Fibroblast of skin of right quadriceps (primary cell): ENCODE results near the gene PRR23C.
"Not testable (repeated sequence)": the region's sequence is repeated elsewhere in the genome, so short reads cannot be mapped to it uniquely, and the experiment has no call there.

Source experiments
- DNase-seq: peaks from one replicate; pipeline ENCODE4 v3.0.0-alpha.2; 2013

The PRR23C gene

GRCh38 chr3:139044366-139045210 lies at the start of gene PRR23C:
TSS of gene PRR23C (minus strand) at chr3:139044892. CDS start at chr3:139044620, 272 bp downstream.
- no peak for DNase-seq

DNA sequence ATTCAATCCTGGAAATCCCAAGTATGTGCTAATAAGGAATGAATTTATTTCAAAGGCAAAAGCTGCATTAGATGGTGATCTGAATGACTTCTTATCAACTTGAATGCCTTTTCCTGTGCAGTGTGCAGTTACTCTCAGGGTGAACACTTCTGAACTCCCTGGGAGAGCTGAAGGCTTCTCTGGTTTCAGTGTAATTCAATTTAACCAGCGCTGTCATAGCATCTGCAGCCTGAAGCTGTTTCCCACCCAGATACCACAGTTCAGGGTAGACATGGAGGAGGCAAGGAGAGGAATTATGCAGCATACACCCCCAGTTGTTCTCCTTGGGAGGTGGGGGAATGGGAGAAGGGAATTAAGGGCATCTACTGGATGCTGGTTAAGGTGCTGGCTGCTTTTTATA lies 49.1 kb upstream of the PRR23C start:
- DNase-seq = no peak

DNA sequence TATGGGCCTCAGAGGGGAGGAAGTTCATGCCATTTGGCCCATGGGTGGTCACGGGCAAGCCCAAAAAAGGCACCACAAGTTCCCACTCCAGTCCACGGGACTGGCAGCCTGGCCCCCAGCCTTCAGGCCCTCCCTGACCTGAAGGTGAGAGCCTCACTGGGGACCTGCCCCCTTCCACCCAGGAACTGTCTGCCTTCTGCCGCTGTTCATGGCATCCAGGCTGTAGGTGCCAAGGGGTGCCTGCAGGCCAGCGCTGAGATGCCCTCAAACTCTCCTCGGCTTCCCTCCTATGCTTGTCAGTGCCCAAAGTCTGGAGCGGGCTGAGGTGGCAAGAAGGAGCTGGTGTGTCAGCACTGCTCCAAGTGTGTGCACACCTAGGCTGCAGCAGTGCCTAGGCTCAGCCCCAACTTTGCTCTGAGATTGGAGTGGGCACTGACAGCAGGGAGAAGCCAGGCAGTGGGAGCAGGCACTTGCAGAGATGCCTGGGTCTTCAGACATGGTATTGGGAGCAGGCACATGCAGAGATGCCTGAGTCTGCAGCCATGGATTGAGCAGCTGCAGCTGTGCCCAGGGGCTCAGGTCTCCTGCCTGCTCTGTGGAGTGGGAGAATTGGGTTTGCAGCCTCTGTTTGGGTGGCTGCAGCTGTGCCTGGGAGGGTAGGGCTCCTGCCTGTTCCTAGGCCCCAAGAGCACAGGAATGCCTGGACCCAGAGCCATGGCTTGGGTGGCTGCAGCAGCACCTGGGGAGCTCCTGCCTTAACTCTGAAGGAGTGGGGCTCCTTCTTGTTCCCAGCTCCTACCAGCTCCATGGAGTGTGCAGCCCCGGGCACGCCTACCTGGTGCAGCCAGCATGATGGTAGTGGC lies 44.0 kb upstream of the PRR23C start:
- no peak for DNase-seq

DNA sequence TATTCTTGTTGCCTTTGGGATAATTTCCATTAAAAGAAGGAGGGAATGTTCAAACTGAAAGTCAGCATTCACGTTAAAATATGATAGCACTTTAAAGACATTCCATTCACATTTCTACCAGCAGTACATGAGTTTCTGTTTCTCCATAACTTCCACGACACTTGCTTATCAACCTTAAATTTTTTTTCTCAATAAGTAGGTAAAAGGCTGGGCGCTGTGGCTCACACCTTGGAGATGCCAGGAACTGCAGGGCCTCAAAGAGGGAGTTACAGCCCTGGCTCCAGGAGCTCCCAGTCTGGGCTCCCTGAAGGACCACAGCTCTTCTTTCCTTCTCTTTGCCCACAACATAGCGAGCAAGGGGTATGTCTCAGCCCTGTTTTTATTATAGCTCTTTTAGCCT lies 42.9 kb upstream of the PRR23C start:
- DNase-seq = no peak

DNA sequence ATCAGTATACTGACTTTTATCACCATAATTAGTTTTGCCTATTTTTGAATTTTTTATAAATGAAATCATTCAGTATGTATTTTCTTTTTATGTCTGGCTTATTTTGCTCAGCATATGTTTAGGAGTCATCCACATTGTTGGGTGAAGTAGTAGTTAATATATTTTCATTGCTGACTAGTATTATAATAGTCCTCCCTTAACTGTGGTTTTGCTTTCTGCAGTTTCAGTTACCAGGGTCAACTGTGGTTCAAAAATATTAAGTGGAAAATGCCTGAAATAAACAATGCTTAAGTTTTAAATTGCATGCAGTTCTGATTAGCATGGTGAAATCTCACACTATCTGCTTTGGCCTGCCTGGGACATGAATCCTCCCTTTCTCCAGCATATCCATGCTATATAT lies 39.5 kb upstream of the PRR23C start:
- no peak for DNase-seq

- no peak for DNase-seq
These were observed 29.9 kb upstream of the PRR23C start for GRCh38 chr3:139074565-139075115.

DNA sequence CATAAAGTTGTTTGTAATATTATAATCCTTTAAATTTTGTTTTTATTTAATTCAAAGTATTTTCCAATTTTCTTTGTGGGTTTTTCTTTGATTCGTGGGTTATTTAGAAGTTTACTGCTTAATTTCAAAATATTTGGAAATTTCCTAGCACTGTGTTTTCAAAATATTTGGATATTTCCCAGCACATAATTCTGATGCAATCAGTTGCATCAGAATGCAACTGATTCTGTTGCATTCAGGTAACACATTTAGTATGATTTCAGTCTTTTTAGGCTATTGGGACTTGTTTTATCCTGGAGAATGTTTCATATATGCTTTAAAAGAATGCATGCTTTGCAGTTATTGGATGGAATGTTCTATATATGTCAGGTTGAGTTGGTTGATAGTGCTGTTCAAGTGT lies 18.2 kb upstream of the PRR23C start:
- no peak for DNase-seq

DNA sequence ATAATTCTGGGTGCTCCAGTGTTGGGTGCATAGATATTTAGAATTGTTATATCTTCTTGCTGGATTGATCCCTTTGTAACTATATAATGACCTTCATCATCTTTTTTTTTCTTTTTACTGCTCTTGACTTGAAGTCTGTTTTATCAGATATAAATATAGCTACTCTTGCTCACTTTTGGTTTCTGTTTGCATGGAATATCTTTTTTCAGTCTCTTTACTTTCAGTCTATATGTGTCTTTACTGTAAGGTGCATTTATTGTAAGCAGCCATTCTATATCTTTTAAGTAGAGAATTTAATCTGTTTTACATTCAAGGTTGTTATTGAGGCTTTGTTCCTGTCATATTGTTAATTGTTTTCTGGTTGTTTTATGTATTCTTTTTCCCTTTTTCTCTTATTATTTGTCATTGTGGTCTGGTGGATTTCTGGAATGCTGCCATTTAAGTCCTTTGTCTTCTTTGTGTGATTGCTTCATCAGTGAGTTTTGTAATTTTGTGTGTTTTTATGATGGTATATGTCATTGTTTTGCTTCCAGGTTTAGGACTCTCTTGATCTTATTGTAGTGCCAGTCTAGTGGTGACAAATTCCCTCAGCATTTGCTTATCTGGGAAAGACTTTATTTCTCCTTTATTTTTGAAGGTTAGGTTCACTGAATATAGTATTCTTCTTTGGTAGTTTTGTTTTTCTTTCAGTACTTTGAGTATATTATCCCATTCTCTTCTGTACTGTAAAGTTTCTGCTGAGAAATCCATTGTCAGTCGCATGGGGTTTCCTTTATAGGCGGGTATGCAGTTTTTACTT lies 8.3 kb upstream of the PRR23C start:
- no peak for DNase-seq

DNA sequence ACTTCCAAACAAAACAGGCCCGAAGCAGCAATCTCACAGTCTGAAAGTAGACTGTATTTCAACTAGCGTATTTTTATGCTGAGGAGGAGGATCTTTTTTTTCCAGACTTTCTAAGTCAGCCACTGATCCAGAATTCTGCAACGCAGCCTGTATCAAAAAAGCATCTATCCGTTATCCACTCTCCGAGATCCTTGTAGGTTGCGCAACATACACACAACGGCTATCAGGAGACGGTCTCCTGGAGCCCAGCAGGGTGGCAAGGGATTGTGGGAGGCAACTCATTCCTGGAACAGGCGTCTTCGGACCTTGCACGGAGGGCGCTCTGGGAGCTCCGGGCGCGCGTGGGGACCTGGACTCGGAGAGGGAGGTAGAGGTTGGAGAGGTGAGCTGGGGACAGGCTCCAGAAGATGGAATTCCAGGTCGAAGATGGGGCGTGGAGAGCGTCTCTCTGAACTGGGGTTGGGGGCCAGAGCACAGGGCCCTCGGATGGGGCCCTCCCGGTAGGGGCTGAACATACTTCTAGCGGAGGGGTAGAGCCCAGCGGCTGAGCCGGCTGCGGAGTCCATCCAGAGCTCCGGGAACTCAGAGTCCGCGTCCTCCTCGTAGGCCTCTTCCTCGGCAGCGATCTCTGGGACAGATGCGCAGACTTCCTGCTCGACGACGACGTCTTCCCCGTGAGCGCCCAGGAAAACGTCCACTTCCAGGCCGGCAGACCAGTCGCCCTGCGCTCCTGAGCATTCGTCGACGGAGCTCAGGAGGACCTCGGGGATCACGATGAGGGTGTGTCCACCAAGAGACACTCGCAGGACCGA lies 932 bp downstream of the PRR23C start:
- no peak for DNase-seq

- no peak for DNase-seq
These were observed 7.2 kb downstream of the PRR23C start for GRCh38 chr3:139037478-139037877.

GRCh38 chr3:139032326-139033002 lies 12.2 kb downstream of the PRR23C start:
- DNase-seq = no peak

GRCh38 chr3:139030576-139030975 lies 14.1 kb downstream of the PRR23C start:
- not testable (repeated sequence) for DNase-seq

DNA sequence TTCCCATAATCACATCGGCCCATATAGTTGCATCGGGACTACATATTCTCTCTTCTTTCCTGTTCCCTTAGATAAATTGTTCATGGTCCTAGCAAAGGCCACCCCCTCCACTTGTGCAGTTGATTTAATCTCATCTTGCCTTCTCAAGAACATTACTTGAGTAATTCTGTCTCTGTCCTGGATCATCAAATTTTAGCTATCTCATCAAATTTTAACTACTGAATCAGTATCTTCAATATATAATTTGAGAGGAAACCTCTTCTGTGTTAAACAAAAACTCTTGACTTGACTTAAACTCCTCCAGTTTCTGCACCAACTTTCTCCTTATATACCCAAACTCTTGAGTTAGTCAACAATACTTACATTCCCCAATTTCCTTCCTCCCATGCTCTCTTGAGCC lies 19.7 kb downstream of the PRR23C start:
- DNase-seq = no peak

GRCh38 chr3:139020868-139021234 lies 23.8 kb downstream of the PRR23C start, which contains the start of gene PRR23B:
TSS of gene PRR23B (minus strand) at chr3:139020926. CDS start at chr3:139020661, 265 bp downstream.
- DNase-seq = no peak

DNA sequence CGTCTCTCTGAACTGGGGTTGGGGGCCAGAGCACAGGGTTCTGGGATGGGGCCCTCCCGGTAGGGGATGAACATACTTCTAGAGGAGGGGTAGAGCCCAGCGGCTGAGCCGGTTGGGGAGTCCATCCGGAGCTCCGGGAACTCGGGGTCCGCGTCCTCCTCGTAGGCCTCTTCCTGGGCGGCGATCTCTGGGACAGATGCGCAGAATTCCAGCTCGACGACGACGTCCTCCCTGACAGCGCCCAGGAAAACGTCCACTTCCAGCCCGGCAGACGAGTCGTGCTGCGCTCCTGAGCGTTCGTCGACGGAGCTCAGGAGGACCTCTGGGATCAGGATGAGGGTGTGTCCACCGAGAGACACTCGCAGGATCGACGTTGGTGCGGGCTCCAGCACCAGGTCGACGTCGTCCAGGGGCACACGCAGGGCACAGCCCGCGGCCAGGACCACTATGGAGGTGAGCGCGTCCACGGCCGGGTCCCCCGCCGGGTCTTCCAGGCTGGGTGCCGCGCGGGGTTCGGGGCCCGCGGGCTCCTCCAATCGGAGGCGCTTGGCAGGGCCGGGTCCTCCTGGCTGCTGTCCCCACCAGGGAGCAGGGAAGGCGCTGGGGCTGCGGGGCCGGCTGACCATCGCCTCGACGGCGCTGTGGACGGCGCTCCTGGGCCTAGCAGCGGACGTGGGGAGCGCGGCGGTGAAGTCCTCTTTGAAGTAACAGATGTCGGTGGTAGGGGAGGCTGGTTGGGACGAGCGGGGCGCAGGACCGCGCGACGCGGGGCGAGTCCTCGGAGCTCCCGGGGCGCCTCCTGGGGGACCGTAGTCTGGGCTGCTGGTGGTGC lies 24.4 kb downstream of the PRR23C start:
- no peak for DNase-seq

DNA sequence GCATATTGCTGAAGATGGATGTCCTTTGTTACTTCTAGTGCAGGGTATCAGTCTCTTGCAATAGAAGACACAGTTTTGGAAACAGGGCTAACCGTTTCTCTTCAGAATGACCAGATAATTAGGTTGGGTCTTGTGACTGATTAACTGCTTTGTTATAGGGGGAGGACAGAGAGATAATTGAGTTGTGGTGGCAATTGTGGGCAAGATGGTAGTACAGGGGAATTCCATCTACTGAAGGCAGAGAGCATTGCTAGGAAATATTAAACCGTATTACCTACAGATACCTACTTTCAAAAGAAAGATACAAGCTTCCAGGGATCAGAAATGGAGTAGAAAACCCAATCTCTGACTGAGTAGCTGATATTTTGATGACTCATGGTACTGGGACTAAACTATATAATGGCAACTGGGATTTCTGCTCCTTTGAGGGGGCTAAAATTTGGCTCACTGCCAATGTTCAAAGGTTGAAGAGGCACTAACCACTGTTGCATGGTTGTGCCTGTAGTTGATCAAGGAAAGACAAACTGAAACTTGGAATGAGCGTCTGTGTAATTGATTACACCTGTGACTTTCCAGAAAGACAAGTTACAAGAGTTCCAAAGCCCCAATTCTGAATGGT lies 28.2 kb downstream of the PRR23C start:
- no peak for DNase-seq

DNA sequence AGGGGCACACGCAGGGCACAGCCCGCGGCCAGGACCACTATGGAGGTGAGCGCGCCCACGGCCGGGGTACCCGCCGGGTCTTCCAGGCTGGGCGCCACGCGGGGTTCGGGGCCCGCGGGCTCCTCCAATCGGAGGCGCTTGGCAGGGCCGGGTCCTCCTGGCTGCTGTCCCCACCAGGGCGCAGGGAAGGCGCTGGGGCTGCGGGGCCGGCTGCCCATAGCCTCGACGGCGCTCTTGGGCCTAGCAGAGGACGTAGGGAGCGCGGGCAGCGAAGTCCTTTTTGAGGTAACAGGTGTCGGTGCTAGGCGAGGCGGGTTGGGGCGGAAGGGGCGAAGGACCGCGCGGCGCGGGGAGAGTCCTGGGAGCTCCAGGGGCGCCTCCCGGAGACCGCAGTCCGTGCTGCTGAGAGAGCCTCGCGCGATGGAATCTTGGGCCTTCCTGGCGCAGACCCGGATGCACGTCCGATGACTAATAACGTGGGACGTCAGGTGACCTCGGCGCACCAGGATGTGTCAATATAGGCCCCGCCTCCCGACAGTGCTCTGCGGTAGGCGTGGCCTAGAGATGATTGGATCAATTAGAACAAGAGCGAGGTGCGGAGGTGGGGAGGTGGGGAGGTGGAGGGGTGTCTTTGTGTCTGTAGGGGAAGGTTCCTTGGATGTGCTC lies 38.5 kb downstream of the PRR23C start, which contains the start of gene PRR23A:
Gene PRR23A, minus strand, starts transcription at position 218 of the 666 bp plus-strand sequence. Its CDS starts 0 bp downstream, at position 218.
- DNase-seq = no peak

DNA sequence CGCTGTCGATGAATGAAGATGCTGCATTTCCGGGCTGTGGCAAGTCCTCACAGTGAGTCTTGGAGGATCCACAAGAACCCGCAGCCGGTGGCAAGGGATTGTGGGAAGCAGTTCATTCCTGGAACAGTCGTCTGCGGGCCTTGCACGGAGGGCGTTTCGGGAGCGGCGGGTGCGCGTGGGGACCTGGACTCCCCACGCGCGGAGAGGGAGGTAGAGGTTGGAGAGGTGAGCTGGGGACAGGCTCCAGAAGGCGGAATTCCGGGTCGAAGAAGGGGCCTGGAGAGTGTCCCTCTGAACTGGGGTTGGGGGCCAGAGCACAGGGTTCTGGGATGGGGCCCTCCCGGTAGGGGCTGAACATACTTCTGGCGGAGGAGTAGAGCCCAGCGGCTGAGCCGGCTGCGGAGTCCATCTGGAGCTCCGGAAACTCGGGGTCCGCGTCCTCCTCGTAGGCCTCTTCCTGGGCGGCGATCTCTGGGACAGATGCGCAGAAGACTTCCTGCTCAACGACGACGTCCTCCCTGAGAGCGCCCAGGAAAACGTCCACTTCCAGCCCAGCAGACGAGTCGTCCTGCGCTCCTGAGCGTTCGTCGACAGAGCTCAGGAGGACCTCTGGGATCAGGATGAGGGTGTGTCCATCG lies 39.2 kb downstream of the PRR23C start:
- no peak for DNase-seq

- no peak for DNase-seq
These were observed 49.0 kb downstream of the PRR23C start for GRCh38 chr3:138995706-138996105.
